Renal cortex interstitium (tissue), 11 donors: ENCODE results near the gene MCEMP1. TPM values are rescaled to one million over a fixed set of nuclear protein-coding genes. Genes with fewer than 3 reads are reported as not detected.

ENCODE experiments used
- DNase-seq, 11 donors: peaks; one replicate each; pipeline ENCODE4 v3.0.0-alpha.2; 2013; ENCODE audit warnings: low read depth in 9 of 11, low spot score in 4 of 11; ENCODE audit errors: extremely low read depth in 1 of 11
- polyA plus RNA-seq, 3 donors: library from polyadenylated mRNA; unstranded; fragments of 120-200 nt; gene quantifications; one replicate each; pipeline ENCODE4 v1.2.1, GENCODE V29; 2013; ENCODE audit not compliant: insufficient read length in 3 of 3

The MCEMP1 gene
- polyA plus RNA-seq, 3 donors = 0.14 to 0.61 (median 0.39) TPM

DNA sequence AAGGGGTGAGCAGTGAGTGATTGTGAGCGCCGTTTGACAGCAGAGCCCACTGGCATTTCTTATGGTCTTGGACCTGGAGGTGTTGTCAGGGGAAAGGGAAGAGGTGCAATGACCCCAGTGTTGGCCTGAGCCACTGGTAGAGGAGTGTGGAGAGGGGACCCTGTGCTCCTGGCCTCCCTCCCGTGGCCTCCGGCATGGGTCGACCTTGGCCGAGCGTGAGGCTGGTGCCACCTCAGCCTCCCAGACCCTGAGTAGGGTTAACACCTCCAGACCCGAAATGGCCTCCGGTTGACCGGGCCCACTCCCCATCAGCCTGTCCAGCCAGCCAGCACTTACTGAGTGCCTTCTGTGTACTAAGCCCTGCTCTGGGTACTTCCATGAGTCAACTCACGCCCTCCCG, 10.3 kb downstream of the MCEMP1 start:
- no peak for DNase-seq

DNA sequence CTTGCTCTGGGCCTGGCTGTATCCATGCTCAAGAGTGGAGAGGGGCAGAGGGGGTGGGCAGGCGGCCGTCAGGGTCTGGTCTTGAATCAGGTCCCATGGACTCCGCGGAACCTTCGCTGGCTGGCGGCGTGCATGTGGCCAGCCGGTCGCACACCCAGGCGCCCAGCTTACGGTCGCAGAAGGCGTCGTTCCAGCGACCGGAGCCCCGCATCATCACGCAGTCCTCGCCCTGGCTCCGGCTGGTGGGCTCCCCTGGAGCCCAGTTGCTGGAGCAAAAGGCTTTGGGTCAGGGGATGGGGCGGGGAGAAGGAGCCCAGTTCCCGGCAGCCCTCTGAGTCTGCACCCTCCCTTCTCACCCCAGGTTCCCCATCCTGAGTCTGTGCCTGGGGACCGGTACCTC, 12.3 kb downstream of the MCEMP1 start:
- no peak for DNase-seq

DNA sequence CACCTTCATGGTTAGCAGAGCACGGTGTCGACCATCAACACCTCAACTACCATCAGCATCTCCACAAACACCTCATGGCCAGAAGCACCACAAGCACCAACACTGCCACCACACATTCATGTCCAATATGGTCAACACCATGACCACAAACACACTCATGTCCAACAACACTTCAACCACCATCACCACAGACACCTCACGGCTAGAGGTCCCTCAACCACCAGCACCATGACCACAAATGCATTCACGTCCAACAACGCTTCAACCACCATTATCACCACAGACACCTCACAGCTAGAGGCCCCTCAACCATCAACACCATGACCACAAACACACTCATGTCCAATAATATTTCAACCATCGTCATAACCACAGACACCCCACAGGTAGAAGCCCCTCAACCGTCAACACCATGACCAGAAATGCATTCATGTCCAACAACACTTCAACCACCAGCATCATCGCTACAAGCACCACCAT, 13.9 kb downstream of the MCEMP1 start:
- DNase-seq = no peak

GRCh38 chr19:7691497-7691896, 14.6 kb downstream of the MCEMP1 start:
- DNase-seq = no peak

DNA sequence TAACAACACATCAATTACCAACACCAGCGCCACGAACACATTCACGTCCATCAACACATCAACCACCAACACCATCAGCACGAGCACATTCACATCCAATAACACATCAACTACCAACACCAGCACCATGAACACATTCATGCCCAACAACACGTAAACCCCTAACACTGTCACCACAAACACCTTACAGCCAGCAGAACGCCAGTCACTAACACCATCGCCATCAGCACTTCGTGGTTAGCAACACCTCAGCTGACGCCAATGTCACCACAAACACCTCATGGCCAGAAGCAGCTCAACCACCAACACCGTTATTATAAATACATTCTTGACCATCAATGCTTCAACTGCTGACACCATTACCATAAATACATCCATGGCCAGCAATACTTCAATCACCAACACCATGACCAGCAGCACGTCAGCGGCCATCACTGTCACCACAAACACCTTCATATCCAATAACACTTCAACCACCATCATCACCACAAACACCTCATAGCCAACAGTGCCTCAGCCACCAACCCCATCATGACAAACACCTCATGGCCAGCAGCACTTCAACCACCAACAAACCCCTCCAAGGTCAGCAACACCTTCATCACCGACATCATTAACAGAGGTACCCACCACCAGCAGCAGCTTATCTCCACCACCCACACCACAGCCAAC, 15.7 kb downstream of the MCEMP1 start:
- DNase-seq = no peak

DNA sequence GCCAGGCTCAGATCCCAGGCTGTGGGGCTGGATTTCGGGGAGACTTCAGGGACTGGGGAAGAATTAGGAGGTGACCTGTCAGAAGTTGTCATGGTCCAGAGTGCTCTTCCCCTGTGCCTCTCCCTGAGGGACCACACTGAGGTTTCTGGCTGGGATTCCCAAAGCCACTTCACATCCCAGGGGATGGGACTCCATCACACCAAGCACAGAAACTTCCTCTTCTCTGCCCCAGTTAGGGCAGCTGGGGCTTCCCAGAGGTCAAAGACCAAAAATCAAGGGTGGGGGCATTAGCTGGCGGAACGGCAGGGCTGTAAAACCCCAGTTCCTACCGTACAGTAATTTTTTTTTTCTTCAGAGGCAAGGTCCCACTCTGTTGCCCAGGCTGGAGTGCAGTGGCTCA, 17.6 kb downstream of the MCEMP1 start:
- DNase-seq = no peak

DNA sequence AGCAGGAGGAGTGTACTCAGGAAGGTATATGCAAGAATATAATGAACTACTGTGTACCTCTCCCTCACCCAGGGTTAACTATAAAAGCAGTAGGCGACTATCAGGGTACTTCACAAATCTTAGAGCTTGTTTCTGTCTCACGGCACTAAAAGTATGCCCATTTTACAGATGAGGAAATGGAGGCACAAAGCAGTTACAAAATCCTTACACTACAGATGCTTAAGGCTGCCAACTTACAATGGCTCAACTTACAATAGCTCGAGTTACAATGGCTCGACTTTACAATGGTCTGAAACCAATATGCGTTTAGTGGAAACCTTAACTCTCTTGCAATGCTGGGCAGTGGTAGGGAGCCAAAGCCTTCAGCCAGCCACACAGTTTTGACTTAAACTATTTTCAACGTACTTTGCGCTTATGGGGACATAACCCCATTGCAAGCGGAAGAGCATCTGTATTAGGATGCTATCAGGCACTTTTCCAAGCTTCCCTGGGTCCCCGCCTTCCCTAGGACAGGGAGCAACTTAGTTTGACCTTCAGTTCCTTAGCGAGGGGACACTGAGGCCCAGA, 20.9 kb downstream of the MCEMP1 start:
- no peak for DNase-seq

GRCh38 chr19:7698583-7698982, 21.7 kb downstream of the MCEMP1 start:
- no peak for DNase-seq

- DNase-seq = no peak
These were observed 22.1 kb downstream of the MCEMP1 start for GRCh38 chr19:7699003-7699402.

DNA sequence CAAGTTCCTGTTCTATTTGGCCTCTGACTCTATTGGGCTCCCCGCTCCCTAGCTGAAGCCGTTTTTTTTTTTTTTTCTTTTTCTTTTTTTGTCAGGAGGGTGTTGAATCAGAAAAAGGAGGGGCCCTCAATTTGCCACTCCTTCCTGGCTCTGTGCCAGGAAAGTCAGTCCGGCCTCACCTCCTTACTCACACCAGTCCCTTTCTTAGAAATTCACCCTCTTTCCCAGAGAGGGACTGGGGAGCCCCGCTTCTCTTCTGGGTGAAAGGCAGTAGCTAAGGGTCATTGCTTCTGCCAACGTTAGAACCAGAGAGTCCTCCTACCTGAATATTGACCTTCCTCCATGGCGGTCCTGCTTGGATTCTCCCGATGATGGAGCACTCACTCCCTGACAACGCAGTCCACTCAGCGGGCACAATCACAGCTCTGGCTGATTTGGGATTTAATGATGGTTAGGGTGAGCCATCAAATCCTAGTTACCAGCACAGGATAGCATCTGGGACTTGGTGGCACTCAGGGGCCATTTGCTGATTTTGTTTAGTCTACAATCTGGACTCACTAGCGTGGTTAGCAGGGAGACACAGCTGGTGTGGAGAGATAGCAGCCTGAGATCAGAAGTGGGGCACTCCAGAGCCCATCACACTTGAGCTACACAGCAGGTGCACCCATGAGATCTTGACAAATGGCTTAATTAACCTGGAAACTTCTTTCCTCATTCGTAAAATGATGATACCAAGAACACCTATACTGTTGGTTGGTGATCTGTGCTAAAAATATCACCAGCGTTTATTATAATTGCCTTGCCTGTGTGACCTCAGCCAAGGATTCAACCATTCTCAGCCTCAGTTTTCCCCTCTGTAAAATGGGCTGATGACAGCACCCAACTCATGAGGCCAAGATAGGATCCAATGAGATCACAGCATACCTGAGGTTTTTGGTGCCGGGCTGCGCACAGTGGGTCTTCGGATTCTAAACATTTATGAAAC, 22.8 kb downstream of the MCEMP1 start:
- DNase-seq = no peak

DNA sequence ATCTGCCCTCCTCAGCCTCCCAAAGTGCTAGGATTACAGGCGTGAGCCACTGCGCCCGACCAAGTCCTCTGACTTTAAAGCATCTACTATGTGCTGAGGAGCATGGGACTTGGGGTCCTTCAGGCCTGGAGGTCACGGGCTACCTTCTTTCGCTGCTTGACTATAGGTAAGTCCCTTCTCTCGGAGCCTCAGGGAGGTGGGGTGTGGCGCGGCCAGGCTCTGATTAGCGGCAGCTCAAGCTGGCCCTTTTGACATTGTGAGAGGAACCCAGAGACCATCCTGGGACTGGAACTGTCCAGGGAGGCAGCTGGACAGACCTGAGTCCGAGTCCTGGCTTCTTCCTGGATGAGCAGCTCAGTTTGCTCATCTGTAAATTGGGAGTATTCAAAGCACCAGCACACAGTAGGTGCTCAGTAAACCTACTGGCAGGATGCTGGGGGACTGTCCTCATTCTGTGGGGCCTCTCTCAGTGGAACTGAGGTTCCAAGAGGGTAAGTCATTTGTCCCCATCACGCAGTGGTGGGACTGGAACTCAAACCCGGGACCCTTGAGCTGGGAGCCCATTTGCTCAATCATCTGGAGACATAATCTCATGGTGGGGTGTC, 24.3 kb downstream of the MCEMP1 start:
- DNase-seq = no peak

GRCh38 chr19:7701654-7702457, 25.0 kb downstream of the MCEMP1 start, which contains the start of gene FCER2:
FCER2 (minus strand) TSS chr19:7702131; CDS start chr19:7699760, 2,371 bp downstream.
- DNase-seq = no peak

- no peak for DNase-seq
These were observed 26.4 kb downstream of the MCEMP1 start for GRCh38 chr19:7703332-7703731.

DNA sequence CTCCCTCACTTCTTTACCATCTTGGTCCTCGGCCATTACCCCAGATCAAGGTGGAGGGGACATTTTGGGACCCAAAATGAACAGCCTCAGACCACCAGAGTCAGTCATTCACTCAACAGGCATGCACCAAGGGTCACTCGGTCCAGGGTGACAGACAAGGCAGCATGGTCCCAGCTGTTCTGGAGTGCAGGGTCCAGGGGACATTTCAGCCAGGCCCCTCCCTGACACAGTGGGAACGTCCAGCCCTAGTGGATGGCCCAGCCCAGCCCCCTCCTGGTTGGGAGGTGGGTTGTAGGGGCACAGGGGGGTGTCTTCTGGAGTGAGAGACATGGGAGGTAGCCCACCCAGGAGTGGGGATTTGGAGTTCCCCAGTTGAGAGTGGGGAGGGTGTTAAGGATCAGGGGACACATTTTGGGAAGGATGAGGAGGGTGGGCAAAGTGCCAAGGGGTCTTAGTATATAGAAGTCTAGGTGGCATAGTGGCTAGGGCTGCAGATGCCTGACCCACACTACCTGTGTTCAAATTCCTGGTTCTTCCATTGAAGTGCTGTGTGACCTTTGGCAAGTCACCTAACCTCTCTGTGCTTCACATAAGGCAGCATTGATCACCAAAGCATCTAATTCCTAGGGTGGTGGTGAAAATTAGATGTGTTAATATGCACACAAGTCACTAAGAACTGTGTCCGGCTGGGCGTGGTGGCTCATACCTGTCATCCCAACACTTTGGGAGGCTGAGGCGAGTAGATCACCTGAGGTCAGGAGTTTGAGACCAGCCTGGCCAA, 27.6 kb downstream of the MCEMP1 start:
- DNase-seq = no peak

- no peak for DNase-seq
These were observed 28.7 kb downstream of the MCEMP1 start for GRCh38 chr19:7705387-7706187.

GRCh38 chr19:7706188-7706954, 29.5 kb downstream of the MCEMP1 start:
- no peak for DNase-seq
